Measurements from ENCODE around the gene USHBP1. TPM values are rescaled to one million over a fixed set of nuclear protein-coding genes. Genes with fewer than 3 reads are reported as not detected.

The USHBP1 gene, protein sequence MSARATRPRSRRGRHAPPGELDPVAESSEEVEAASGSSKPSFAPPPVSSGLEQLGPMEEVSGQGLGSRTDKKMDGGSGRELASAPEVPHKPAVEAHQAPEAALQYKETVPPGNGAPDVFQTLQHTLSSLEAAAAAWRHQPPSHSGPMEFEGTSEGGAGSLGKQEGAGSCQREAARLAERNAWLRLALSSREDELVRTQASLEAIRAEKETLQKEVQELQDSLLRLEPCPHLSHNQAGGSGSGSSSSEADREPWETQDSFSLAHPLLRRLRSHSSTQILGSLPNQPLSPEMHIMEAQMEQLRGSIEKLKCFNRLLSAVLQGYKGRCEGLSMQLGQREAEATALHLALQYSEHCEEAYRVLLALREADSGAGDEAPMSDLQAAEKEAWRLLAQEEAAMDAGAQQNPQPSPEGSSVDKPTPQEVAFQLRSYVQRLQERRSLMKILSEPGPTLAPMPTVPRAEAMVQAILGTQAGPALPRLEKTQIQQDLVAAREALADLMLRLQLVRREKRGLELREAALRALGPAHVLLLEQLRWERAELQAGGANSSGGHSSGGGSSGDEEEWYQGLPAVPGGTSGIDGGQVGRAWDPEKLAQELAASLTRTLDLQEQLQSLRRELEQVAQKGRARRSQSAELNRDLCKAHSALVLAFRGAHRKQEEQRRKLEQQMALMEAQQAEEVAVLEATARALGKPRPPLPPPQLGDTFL
- total RNA-seq (1 to 10 TPM; 1.5 to 7.0 (median 2.0) TPM), polyA plus RNA-seq (1 to 10 TPM; 1.1 to 8.9 TPM)
- long read RNA-seq, donor 1, partial matches to known transcripts = 1 of 10 reads
- long read RNA-seq, donor 1, other reads (novel, unspliced or antisense) = 7 of 10 reads
- long read RNA-seq, donor 2, partial matches to known transcripts = 0 of 1 reads
- long read RNA-seq, donor 2, other reads (novel, unspliced or antisense) = 0 of 1 reads
- long read RNA-seq, donor 3, partial matches to known transcripts = 5 of 18 reads
- long read RNA-seq, donor 3, other reads (novel, unspliced or antisense) = 10 of 18 reads

DNA sequence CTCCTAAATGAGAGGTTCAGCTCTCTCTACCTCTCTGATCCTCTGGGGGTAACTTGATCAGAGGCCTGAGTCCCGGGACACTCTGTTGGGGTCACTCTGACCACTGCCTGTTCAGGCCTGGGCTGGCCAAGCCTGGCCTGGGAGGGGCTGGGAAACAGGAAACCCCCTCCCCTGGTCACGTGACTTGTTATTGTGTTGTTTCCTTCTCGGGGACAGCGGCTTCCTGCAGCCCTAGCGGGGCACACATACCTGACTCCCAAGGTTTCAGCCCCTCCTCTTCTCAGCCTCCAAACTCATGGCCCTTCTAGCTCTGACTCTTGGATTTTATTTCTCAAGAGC is at the start of gene USHBP1:
USHBP1 (minus strand) TSS at position 105 of the 339 bp plus-strand sequence. CDS start 446 bp downstream, outside the sequence.
- no peak within 1 kb of the TSS for H3K27ac ChIP-seq
- DNase-seq = no peak
- no peaks in the 10 kb centered on the region for H3K9me3 ChIP-seq
- H3K4me3 ChIP-seq = no peak within 1 kb of the TSS
- H3K4me1 ChIP-seq (ENCODE audit: insufficient read depth) = peaks cover 4% of the 10 kb centered on the region
- TF ChIP-seq EP300 (IDR thresholded peaks at IDR 0.05) (no peak), POLR2A (IDR thresholded peaks at IDR 0.05) (no peak)
- TF ChIP-seq, protein P1, sequence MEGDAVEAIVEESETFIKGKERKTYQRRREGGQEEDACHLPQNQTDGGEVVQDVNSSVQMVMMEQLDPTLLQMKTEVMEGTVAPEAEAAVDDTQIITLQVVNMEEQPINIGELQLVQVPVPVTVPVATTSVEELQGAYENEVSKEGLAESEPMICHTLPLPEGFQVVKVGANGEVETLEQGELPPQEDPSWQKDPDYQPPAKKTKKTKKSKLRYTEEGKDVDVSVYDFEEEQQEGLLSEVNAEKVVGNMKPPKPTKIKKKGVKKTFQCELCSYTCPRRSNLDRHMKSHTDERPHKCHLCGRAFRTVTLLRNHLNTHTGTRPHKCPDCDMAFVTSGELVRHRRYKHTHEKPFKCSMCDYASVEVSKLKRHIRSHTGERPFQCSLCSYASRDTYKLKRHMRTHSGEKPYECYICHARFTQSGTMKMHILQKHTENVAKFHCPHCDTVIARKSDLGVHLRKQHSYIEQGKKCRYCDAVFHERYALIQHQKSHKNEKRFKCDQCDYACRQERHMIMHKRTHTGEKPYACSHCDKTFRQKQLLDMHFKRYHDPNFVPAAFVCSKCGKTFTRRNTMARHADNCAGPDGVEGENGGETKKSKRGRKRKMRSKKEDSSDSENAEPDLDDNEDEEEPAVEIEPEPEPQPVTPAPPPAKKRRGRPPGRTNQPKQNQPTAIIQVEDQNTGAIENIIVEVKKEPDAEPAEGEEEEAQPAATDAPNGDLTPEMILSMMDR (IDR thresholded peaks at IDR 0.05) = no peak
- no peaks in the 10 kb centered on the region for H3K36me3 ChIP-seq
- intact Hi-C loops (cut with DNase I) = no loop called here
- H3K27me3 ChIP-seq = no peaks in the 10 kb centered on the region
- WGBS, 3 donors = 26 to 32% (median 26%) methylated on average over 5 of the region's 5 CpGs

DNA sequence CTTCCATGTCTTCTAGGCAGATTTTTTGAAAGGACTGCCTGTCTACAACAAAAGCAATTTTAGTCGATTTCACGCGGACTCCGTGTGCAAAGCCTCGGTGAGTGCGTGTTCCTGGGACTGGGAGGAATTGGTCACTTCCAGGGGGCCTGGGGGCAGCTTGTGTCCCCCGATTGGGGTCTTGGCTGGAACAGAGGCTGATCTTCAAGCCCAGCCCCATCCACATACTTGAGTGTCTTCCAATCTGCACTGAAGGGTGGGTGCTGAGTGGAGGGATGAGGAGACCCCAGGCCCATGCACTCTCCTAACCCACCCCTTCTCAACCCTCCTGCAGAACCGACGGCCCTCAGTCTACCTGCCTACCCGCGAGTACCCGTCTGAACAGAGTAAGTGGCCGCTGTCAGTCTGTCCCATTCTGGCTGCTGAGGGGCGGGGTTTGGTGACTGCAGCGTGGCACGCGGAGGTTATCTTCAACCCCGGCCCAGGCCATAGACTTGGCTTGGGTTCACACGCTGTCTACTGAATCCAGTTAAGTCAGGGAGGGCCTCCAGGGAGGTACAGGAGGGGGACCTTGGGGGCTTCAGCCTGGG is 49.6 kb upstream of the USHBP1 start:
- no peaks in the 10 kb centered on the region for H3K27me3 ChIP-seq
- H3K36me3 ChIP-seq = no peaks in the 10 kb centered on the region
- no peak overlapping the region for H3K27ac ChIP-seq
- 89 to 93% (median 89%) methylated on average over 19 of the region's 19 CpGs for WGBS, 3 donors
- intact Hi-C loops (cut with DNase I) = no loop called here
- H3K4me3 ChIP-seq = no peak overlapping the region
- H3K4me1 ChIP-seq (ENCODE audit: insufficient read depth) = no peaks in the 10 kb centered on the region
- no peaks in the 10 kb centered on the region for H3K9me3 ChIP-seq
- DNase-seq = no peak
- no peak for TF ChIP-seq EP300 (IDR thresholded peaks at IDR 0.05)

DNA sequence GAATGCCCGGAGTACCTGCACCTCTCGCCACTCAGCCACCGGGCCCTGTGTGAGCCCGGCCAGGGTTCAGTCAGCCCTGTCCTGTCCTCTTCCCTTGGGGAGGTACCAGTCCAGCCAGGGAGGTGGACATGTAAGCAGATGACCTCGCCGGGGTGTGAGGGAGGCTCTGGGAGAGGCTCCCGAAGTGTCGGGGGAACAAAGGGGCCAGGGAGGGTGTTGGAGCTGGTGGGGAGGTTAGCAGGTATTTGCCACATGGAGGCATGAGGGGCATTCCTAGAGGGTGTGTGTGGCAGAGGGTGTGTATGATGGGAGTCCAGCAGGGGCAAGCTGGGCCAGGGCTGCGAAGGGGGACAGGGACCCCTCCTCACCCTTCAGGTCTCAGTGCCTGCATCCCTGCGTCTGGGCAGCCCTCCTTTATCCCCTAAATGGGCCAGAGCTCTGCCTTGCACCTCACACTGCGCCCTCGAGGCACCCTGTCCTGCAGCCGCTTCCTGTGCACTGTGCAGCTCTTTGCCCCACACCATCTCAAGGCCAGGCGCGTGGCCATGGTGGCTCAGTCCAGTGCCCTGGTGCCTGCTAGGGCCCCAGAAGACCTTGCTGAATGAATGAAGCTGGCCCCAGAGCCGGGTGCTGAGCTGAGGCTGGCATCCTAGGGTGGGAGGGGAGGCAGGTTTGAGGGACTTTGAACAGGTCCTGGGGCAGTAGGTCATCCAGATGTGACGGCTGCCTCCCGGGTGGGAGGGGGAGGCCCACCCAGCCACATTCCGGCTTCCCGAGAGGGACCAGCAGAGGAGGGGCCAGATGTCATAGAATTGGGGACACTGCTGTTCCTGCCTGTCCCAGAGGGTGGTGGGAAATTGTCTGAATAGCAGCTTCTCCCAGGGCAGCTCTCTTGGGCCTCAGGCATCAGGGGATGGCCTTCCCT is 47.9 kb upstream of the USHBP1 start:
- Histone ChIP-seq H3K27me3 (no peaks in the 10 kb centered on the region), H3K36me3 (no peaks in the 10 kb centered on the region), H3K9me3 (no peaks in the 10 kb centered on the region), H3K4me3 (no peak overlapping the region), H3K27ac (no peak overlapping the region), H3K4me1 (ENCODE audit: insufficient read depth) (peaks cover 2% of the 10 kb centered on the region)
- TF ChIP-seq POLR2A (IDR thresholded peaks at IDR 0.05) (no peak), EP300 (IDR thresholded peaks at IDR 0.05) (no peak)
- TF ChIP-seq, protein P1 (IDR thresholded peaks at IDR 0.05) = no peak
- DNase-seq = no peak
- intact Hi-C loops (cut with DNase I) = no loop called here
- 76 to 85% (median 83%) methylated on average over 20 of the region's 20 CpGs for WGBS, 3 donors

DNA sequence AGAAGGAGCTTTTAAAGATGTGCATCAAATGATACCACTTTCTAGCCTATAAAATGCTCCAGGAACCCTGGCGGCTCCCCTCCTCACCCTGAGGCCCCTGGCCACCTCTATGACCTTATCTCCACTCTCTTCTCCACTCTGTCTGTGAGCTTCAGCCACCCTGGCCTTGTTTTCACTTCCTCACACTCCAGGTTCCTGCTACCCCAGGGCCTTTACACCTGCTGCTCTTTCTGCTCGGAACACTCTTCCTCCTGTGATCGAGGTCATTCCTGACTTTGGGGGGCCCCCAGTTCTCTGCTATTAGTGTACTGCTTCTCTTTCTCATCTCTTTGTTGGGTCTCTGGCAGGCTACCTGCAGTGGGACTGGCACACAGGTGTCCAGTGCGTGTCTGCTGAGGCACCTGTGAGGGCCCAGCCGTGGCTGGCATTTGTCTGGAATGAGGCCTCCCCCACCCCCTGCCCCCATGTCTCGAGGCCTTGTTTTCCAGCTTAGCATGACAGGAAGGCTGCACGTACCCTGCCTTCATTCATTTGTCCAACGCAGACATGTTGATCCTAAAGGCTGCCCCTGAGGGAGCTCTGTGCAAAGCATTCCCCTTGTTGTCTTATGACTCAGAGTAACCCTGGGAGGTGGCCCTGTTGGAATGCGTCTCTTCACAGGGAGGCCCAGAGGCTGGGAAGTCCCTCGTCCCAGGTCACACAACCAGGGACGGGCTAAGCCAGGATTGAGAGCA is 47.1 kb upstream of the USHBP1 start:
- peaks cover 2% of the 10 kb centered on the region for H3K4me1 ChIP-seq (ENCODE audit: insufficient read depth)
- no peak for DNase-seq
- intact Hi-C loops (cut with DNase I) = no loop called here

More for the DNA sequence above, 47.1 kb upstream of the USHBP1 start:
- H3K36me3 ChIP-seq = no peaks in the 10 kb centered on the region
- H3K9me3 ChIP-seq = no peaks in the 10 kb centered on the region
- no peak overlapping the region for H3K27ac ChIP-seq
- no peak overlapping the region for H3K4me3 ChIP-seq
- no peaks in the 10 kb centered on the region for H3K27me3 ChIP-seq
- TF ChIP-seq, protein P1 (IDR thresholded peaks at IDR 0.05) = no peak
- no peak for TF ChIP-seq POLR2A (IDR thresholded peaks at IDR 0.05)
- no peak for TF ChIP-seq EP300 (IDR thresholded peaks at IDR 0.05)
- 64 to 80% (median 76%) methylated on average over 9 to 11 of the region's 11 CpGs for whole genome bisulfite sequencing, 3 donors
